ENCODE results near the gene ADORA2B. TPM values are rescaled to one million over a fixed set of nuclear protein-coding genes. Genes with fewer than 3 reads are reported as not detected.

The ADORA2B gene
- total and polyA plus RNA-seq, 2 of the 8 experiments (the other 6 are each of a cell fraction or from before 2014, with no cell fraction given), result 2.6 to 8.2 TPM

DNA sequence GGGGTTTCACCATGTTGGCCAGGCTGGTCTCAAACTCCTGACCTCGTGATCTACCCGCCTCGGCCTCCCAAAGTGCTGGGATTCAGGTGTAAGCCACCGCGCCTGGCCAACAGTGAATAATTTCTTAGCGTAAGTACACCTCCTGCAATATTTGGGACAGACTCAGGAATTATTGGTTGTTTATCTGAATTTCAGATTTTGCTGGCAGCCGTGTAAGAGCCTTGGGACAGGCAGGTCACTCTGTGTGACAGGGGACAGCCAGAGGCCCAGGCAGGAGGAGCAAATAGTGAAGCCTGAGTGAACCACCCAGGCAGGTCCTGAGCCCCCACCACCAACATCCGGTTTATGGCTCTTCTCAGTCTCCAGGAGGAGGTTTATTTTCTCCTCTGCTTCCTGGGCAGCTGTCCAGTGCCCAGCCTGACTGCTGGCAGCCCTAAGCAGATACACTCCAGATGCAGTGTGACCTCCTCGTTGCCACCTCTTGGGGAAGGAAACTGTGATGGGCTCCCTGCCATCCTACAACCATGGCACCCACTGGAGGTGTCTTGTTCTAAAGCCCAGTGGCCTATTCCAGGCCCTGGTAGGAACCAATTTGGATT is 26.2 kb upstream of the ADORA2B start:
- no peak overlapping the region for H2AFZ ChIP-seq (ENCODE audit: low read length)
- POLR2A ChIA-PET (ENCODE audit: partially characterized antibody), result interaction anchor here (0.5 to 1.1 kb wide), 2 partner anchors 81 to 300 kb away, joined by 3 to 4 read pairs; partner anchors contain the start of genes TTC19 and ZSWIM7

More for the DNA sequence above, 26.2 kb upstream of the ADORA2B start:
- Histone ChIP-seq H3K27me3 (replicated peaks in 1 of 4; ENCODE audit: control insufficient read depth in 3 of 4, extremely low read depth in 1 of 4, insufficient read depth in 3 of 4, low read length in 3 of 4) (peaks cover 0 to 23% (median 9%) of the 10 kb centered on the region in 4 experiments; a peak in 5 of 7 replicates), H3K4me1 (replicated peaks in 1 of 4; ENCODE audit: control insufficient read depth in 3 of 4, insufficient read depth in 4 of 4, low read length in 3 of 4) (peaks cover 0 to 4% (median 3%) of the 10 kb centered on the region in 4 experiments; a peak in 4 of 7 replicates), H3K27ac (ENCODE audit: low read depth, low read length) (no peak overlapping the region), H3K79me2 (ENCODE audit: control insufficient read depth in 1 of 2, insufficient read depth in 2 of 2, low read length in 2 of 2) (no peaks in the 10 kb centered on the region), H3K36me3 (ENCODE audit: control insufficient read depth in 2 of 4, insufficient read depth in 4 of 4, low read length in 3 of 4) (no peaks in the 10 kb centered on the region), H3K23me2 (ENCODE audit: low read depth, low read length) (peaks cover 3% of the 10 kb centered on the region; the same call in 1 of the 2 replicates), H2BK15ac (ENCODE audit: low read length) (no peak overlapping the region), H2BK120ac (replicated peaks; ENCODE audit: low read depth, low read length) (no peak overlapping the region), H3K4ac (replicated peaks; ENCODE audit: insufficient read length, low read depth, low read length) (no peak overlapping the region), H2BK5ac (ENCODE audit: low read depth, low read length) (no peak overlapping the region), H2BK12ac (ENCODE audit: low read depth, low read length) (no peak overlapping the region), H3K23ac (ENCODE audit: insufficient read length) (no peak overlapping the region), H3K4me3 (ENCODE audit: extremely low read depth in 1 of 4, insufficient read depth in 2 of 4, low read depth in 3 of 4, low read length in 4 of 4) (no peak overlapping the region), H4K5ac (ENCODE audit: insufficient read length, low read depth, low read length) (no peak overlapping the region), H3K9me3 (ENCODE audit: insufficient read depth in 2 of 2, low read depth in 1 of 2, low read length in 1 of 2) (peaks cover 0 to 3% of the 10 kb centered on the region in 2 experiments; a peak in 1 of 4 replicates), H2AK5ac (ENCODE audit: low read depth, low read length) (peak overlapping the region; percentile 86; the same call in 1 of the 2 replicates), H4K8ac (ENCODE audit: extremely low read depth, insufficient read depth, low read length) (no peak overlapping the region; the same call in 1 of the 2 replicates), H3K14ac (ENCODE audit: insufficient read length) (no peak overlapping the region), H2BK20ac (ENCODE audit: low read length) (no peak overlapping the region), H3K4me2 (ENCODE audit: insufficient read depth in 1 of 2, low read depth in 2 of 2, low read length in 2 of 2) (no peak overlapping the region; a peak in 1 of 4 replicates), H4K91ac (replicated peaks; ENCODE audit: insufficient read length, low read length) (no peak overlapping the region), H3K79me1 (ENCODE audit: low read depth, low read length) (no peaks in the 10 kb centered on the region), H4K20me1 (replicated peaks in 1 of 2; ENCODE audit: control insufficient read depth in 1 of 2, insufficient read depth in 2 of 2, low read length in 2 of 2) (no peaks in the 10 kb centered on the region), H3K18ac (ENCODE audit: extremely low read depth, low read length) (no peak overlapping the region), H3K9ac (replicated peaks in 1 of 4; ENCODE audit: extremely low read depth in 1 of 4, low read depth in 3 of 4, low read length in 3 of 4) (no peak overlapping the region), H3K56ac (replicated peaks; ENCODE audit: insufficient read length, low read depth, low read length) (no peak overlapping the region)
- FAIRE-seq (no peak), DNase-seq (ENCODE audit: low read depth in 1 of 2, low spot score in 2 of 2) (no peak)
- CTCF ChIA-PET (ENCODE audit: partially characterized antibody), result interaction anchor here (1.2 to 1.5 kb wide), 3 partner anchors 26 to 58 kb away, joined by 3 to 5 read pairs (median 3); partner anchors contain the start of gene ADORA2B
- 91% methylated on average over 9 of the region's 9 CpGs; no CpG with 5 or more reads in 1 of the 2 experiments for WGBS, 2 experiments (ENCODE audit: extremely low coverage in 1 of 2, insufficient coverage in 1 of 2, insufficient read length in 1 of 2, insufficient replicate concordance in 2 of 2, low coverage in 1 of 2, low lambda C conversion rate in 2 of 2, missing lambda C conversion rate in 1 of 2)
- TF ChIP-seq EGR1 (IDR thresholded peaks at IDR 0.05; ENCODE audit: borderline replicate concordance, low read depth, low read length), result no peak
- TF ChIP-seq, protein P1, sequence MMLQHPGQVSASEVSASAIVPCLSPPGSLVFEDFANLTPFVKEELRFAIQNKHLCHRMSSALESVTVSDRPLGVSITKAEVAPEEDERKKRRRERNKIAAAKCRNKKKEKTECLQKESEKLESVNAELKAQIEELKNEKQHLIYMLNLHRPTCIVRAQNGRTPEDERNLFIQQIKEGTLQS (IDR thresholded peaks at IDR 0.05; ENCODE audit: insufficient read depth, low read depth, low read length), result no peak
- no peak for TF ChIP-seq EP300 (IDR thresholded peaks at IDR 0.05; ENCODE audit: borderline replicate concordance in 1 of 2, low read depth in 2 of 2, low read length in 2 of 2)
- no peak for TF ChIP-seq POLR2AphosphoS5 (IDR thresholded peaks at IDR 0.05; ENCODE audit: low read depth, low read length)
- no peak for TF ChIP-seq SIX5 (IDR thresholded peaks at IDR 0.05; ENCODE audit: low read depth, low read length)
- no peak for TF ChIP-seq POLR2A (IDR thresholded peaks at IDR 0.05; ENCODE audit: control extremely low read depth in 1 of 2, low read depth in 2 of 2, low read length in 2 of 2)
- no peak for TF ChIP-seq RBBP5 (IDR thresholded peaks at IDR 0.05; ENCODE audit: borderline replicate concordance, low read depth, low read length)
- TF ChIP-seq, protein P2, sequence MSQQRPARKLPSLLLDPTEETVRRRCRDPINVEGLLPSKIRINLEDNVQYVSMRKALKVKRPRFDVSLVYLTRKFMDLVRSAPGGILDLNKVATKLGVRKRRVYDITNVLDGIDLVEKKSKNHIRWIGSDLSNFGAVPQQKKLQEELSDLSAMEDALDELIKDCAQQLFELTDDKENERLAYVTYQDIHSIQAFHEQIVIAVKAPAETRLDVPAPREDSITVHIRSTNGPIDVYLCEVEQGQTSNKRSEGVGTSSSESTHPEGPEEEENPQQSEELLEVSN (IDR thresholded peaks at IDR 0.05), result no peak
- TF ChIP-seq SIRT6 (IDR thresholded peaks at IDR 0.05; ENCODE audit: low read length), result no peak
- TF ChIP-seq ZNF274 (IDR thresholded peaks at IDR 0.05; ENCODE audit: borderline replicate concordance, extremely low read depth, low read length), result no peak
